ENCODE data around the gene SH3PXD2A.
"Not testable (repeated sequence)": the region's sequence is repeated elsewhere in the genome, so short reads cannot be mapped to it uniquely, and the experiment has no call there.

SH3PXD2A gene

GRCh38 chr10:103609231-103610082 is 245.9 kb downstream of the SH3PXD2A start:
- H3K27me3 ChIP-seq: no peaks in the 10 kb centered on the region
- H3K4me1 ChIP-seq: peaks cover 0 to 18% (median 10%) of the 10 kb centered on the region in 4 donors
- peaks cover 47 to 72% (median 60%) of the 10 kb centered on the region in 3 donors for H3K36me3 ChIP-seq
- no peak for DNase-seq
- intact Hi-C loops (cut with DNase I; ENCODE audit: low total_unique reads): loop anchor here (10.0 kb wide), 1 partner anchor 245 kb away; the partner anchor contains the start of gene SH3PXD2A
- no peaks in the 10 kb centered on the region for H3K9me3 ChIP-seq
- H3K27ac ChIP-seq: no peak overlapping the region
- TF ChIP-seq CTCF (IDR thresholded peaks at IDR 0.05): no peak
- H3K4me3 ChIP-seq: no peak overlapping the region

DNA sequence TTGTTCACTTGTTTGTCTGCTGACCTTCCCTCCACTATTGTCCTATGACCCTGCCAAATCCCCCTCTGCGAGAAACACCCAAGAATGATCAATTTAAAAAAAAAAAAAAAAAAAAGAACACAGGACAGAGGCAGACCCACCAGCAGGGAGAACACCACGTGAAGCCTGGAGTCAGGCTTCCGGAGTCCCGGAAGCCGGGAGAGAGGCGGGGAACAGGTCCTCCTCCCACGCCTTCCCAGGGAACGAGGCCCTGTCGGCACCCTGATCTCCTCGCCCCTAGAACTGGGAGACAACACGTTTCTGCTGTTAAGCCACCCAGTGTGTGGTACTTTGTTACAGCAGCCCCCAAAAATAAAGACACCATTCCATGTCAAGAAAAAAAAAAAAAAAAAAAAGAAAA is 247.3 kb downstream of the SH3PXD2A start:
- DNase-seq, H3K4me3 ChIP-seq, H3K9me3 ChIP-seq, H3K27me3 ChIP-seq, H3K27ac ChIP-seq: not testable (repeated sequence)
- H3K36me3 ChIP-seq: peaks cover 46 to 77% (median 63%) of the 10 kb centered on the region in 3 donors
- intact Hi-C loops (cut with DNase I; ENCODE audit: low total_unique reads): loop anchor here (10.0 kb wide), 1 partner anchor 247 kb away; the partner anchor contains the start of gene SH3PXD2A
- H3K4me1 ChIP-seq: peaks cover 0 to 18% (median 10%) of the 10 kb centered on the region in 4 donors

DNA sequence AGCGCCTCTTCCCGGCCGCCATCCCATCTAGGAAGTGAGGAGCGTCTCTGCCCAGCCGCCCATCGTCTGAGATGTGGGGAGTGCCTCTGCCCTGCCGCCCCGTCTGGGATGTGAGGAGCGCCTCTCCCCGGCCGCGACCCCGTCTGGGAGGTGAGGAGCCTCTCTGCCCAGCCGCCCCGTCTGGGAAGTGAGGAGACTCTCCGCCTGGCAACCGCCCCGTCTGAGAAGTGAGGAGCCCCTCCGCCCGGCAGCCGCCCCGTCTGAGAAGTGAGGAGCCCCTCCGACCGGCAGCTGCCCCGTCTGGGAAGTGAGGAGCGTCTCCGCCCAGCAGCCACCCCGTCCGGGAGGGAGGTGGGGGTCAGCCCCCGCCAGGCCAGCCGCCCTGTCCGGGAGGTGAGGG is 248.3 kb downstream of the SH3PXD2A start:
- H3K9me3 ChIP-seq, H3K27ac ChIP-seq, H3K4me1 ChIP-seq, H3K4me3 ChIP-seq, DNase-seq, H3K27me3 ChIP-seq: not testable (repeated sequence)
- H3K36me3 ChIP-seq: peaks cover 43 to 77% (median 63%) of the 10 kb centered on the region in 3 donors
- intact Hi-C loops (cut with DNase I; ENCODE audit: low total_unique reads): loop anchor here (10.0 kb wide), 1 partner anchor 248 kb away; the partner anchor contains the start of gene SH3PXD2A

- H3K36me3 ChIP-seq: peaks cover 37 to 75% (median 63%) of the 10 kb centered on the region in 3 donors
- intact Hi-C loops (cut with DNase I; ENCODE audit: low total_unique reads): loop anchor here (10.0 kb wide), 1 partner anchor 249 kb away; the partner anchor contains the start of gene SH3PXD2A
- H3K4me3 ChIP-seq, DNase-seq, H3K27ac ChIP-seq, H3K9me3 ChIP-seq, H3K27me3 ChIP-seq: not testable (repeated sequence)
- peaks cover 0 to 14% (median 10%) of the 10 kb centered on the region in 4 donors for H3K4me1 ChIP-seq
Observed at GRCh38 chr10:103606097-103606438, 249.3 kb downstream of the SH3PXD2A start.

- Histone ChIP-seq H3K36me3 (peaks cover 33 to 69% (median 58%) of the 10 kb centered on the region in 3 donors), H3K27ac (no peak overlapping the region)
- intact Hi-C loops (cut with DNase I; ENCODE audit: low total_unique reads): loop anchor here (2.0 to 10.0 kb wide), 2 partner anchors 81 to 249 kb away; partner anchors contain the start of gene SH3PXD2A
Observed at GRCh38 chr10:103605359-103606096, 249.8 kb downstream of the SH3PXD2A start.

DNA sequence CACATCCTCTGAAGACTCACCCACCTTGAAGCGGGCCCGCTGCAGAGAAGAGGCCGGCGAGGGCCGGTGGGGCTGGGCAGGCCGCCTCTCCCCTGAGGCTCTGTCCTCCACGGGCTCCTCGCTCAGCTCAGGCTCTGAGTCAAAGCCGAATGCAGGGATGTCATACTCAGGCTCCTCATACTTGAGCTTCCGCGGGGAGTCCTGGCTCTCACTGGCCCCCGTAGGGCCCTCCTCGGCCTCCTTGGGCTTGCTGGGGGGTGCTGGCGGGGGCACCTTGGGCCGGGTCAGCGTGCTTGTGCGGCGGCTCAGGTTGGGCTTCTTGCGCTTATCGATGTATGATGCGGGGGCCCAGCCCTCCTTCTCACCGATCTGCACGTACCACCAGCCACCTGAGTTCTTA is 252.0 kb downstream of the SH3PXD2A start:
- Histone ChIP-seq H3K9me3 (no peaks in the 10 kb centered on the region), H3K27me3 (no peaks in the 10 kb centered on the region), H3K36me3 (peaks cover 19 to 49% (median 40%) of the 10 kb centered on the region in 3 donors), H3K4me3 (no peak overlapping the region), H3K27ac (no peak overlapping the region), H3K4me1 (peaks cover 0 to 34% (median 22%) of the 10 kb centered on the region in 4 donors)
- intact Hi-C loops (cut with DNase I; ENCODE audit: low total_unique reads): loop anchor here (10.0 kb wide), 1 partner anchor 251 kb away; the partner anchor contains the start of gene SH3PXD2A
- no peak for TF ChIP-seq CTCF (IDR thresholded peaks at IDR 0.05)
- no peak for DNase-seq

More at GRCh38 chr10:103605359-103606096, 249.8 kb downstream of the SH3PXD2A start:
- H3K4me1 ChIP-seq: peaks cover 0 to 19% (median 15%) of the 10 kb centered on the region in 4 donors
- H3K9me3 ChIP-seq: no peaks in the 10 kb centered on the region
- TF ChIP-seq CTCF (IDR thresholded peaks at IDR 0.05): peak; percentile 81 to 95
- no peaks in the 10 kb centered on the region for H3K27me3 ChIP-seq
- peak; percentile 65 to 86 for DNase-seq
- H3K4me3 ChIP-seq: no peak overlapping the region

All from tibial artery (tissue), 4 donors.